GM12878 (cell line): Measurements from ENCODE around the gene TEKT2. TPM values are rescaled to one million over a fixed set of nuclear protein-coding genes. Genes with fewer than 3 reads are reported as not detected.

Source experiments
- ATAC-seq: fragments of 200-7000 bp; cut with Tn5 transposase; 3 replicates; pipeline ENCODE4 v1.9.1; 2020; ENCODE audit warnings: mild to moderate bottlenecking, moderate library complexity
- BruUV-seq: library from RNA; stranded (reverse); fragments of 400-500 nt; replicated peaks from 2 replicates; lab custom pipeline; 2021; lab: Mats Ljungman, UMichigan
- CTCF ChIA-PET: fragments of 300-600 bp; sonication (Branson Sonifier 250); formaldehyde crosslinking; extraction: SDS; loops from one replicate; lab custom pipeline; 2021; ENCODE audit warnings: inconsistent platforms; lab: Yijun Ruan, JAX
- POLR2A ChIA-PET: fragments of 350-600 bp; formaldehyde crosslinking; extraction: SDS; loops from one replicate; lab custom pipeline; 2021; ENCODE audit warnings: inconsistent platforms; lab: Charles Lee
- RAD21 ChIA-PET: fragments of 300-600 bp; sonication (Branson Sonifier 250); formaldehyde crosslinking; loops from one replicate; lab custom pipeline; 2023; ENCODE audit warnings: antibody characterized with exemption; ENCODE audit not compliant: unreplicated experiment; lab: Charles Lee
- SMC1A ChIA-PET: fragments of 300-600 bp; sonication (Branson Sonifier 250); formaldehyde crosslinking; loops from one replicate; lab custom pipeline; 2023; ENCODE audit not compliant: unreplicated experiment, uncharacterized antibody; lab: Charles Lee
- DNase-seq: peaks from one replicate; pipeline ENCODE4 v3.0.0-alpha.2; 2011; ENCODE audit warnings: low read depth, low spot score
- FAIRE-seq: peaks from 3 replicates; lab custom pipeline; 2011; peaks lifted over from hg19 to GRCh38; lab: Jason Lieb, UNC
- H2AFZ ChIP-seq: 2 replicates; pipeline ENCODE4 v1.6.0; 2011; ENCODE audit warnings: low read depth, low read length, control low read depth; ENCODE audit not compliant: control insufficient read depth
- H3K27ac ChIP-seq: 2 replicates; pipeline ENCODE4 v1.5.1; 2011; ENCODE audit warnings: control low read depth; ENCODE audit not compliant: control insufficient read depth, insufficient read depth
- H3K27me3 ChIP-seq, 2 experiments: replicated peaks in 1 of 2; 2 replicates each; pipeline versions ENCODE4 v1.6.0 to v1.6.1; 2011; ENCODE audit warnings: low read length in 1 of 2; ENCODE audit not compliant: control insufficient read depth in 2 of 2, insufficient read depth in 2 of 2
- H3K36me3 ChIP-seq, 2 experiments: 2 replicates each; pipeline ENCODE4 v1.5.1; 2011; ENCODE audit warnings: low read length in 1 of 2; ENCODE audit not compliant: control insufficient read depth in 2 of 2, insufficient read depth in 2 of 2
- H3K4me1 ChIP-seq: 2 replicates; pipeline ENCODE4 v1.6.1; 2011; ENCODE audit warnings: mild to moderate bottlenecking, low read length, moderate library complexity, mixed read lengths; ENCODE audit not compliant: control insufficient read depth, insufficient read depth
- H3K4me2 ChIP-seq: 2 replicates; pipeline ENCODE4 v1.6.0; 2011; ENCODE audit warnings: control low read depth; ENCODE audit not compliant: control insufficient read depth, insufficient read depth
- H3K4me3 ChIP-seq: fragments of 200-600 bp; sonication (generic); 2 replicates; pipeline ENCODE4 v1.5.1; 2016
- H3K79me2 ChIP-seq: 2 replicates; pipeline ENCODE4 v1.6.0; 2011; ENCODE audit warnings: low read length; ENCODE audit not compliant: control insufficient read depth, insufficient read depth
- H3K9ac ChIP-seq: 2 replicates; pipeline ENCODE4 v1.8.0; 2011; ENCODE audit warnings: low read length, control low read depth, mixed read lengths; ENCODE audit not compliant: control insufficient read depth, insufficient read depth
- H3K9me3 ChIP-seq: replicated peaks from 3 replicates; pipeline ENCODE4 v1.5.1; 2011; ENCODE audit warnings: mild to moderate bottlenecking, low read length; ENCODE audit not compliant: control insufficient read depth, insufficient read depth
- H4K20me1 ChIP-seq: 2 replicates; pipeline ENCODE4 v1.6.0; 2011; ENCODE audit not compliant: control insufficient read depth, insufficient read depth
- ATF7 ChIP-seq: fragments of 450-650 bp; IDR thresholded peaks from 2 replicates; pipeline ENCODE4 v1.6.1; 2016; ENCODE audit warnings: low read depth, mild to moderate bottlenecking
- CBX5 ChIP-seq: sonication (generic); IDR thresholded peaks from 2 replicates; pipeline ENCODE4 v1.6.1; 2016; ENCODE audit warnings: low read depth, moderate library complexity, mild to moderate bottlenecking, inconsistent platforms
- GABPA ChIP-seq: IDR thresholded peaks from 2 replicates; pipeline ENCODE4 v1.6.1; 2014; ENCODE audit warnings: antibody characterized with exemption, low read depth, mild to moderate bottlenecking, inconsistent platforms
- ZBED1 ChIP-seq: IDR thresholded peaks from 2 replicates; pipeline ENCODE4 v1.6.1; 2016; ENCODE audit warnings: borderline replicate concordance
- ZNF687 ChIP-seq: fragments of 450-650 bp; IDR thresholded peaks from 2 replicates; pipeline ENCODE4 v1.6.1; 2017; ENCODE audit warnings: mild to moderate bottlenecking, moderate library complexity
- in situ Hi-C: fragments of 300-500 bp; cut with MboI; formaldehyde crosslinking; loops from 9 replicates; pipeline ENCODE4 v1.14.3; 2018; ENCODE audit warnings: mixed read lengths
- intact Hi-C: fragments of 100-400 bp; cut with micrococcal nuclease; formaldehyde crosslinking; loops from one replicate; pipeline ENCODE4 v1.14.2; 2022; ENCODE audit not compliant: unreplicated experiment
- polyA plus RNA-seq, 11 experiments: library from polyadenylated mRNA; depleted of rRNA in 4 of 11; unstranded in 6 of 11; stranded (reverse) in 5 of 11; fragments of >200 nt; fragmentation: Nextera tagmentation in 4 of 11; fragmentation: Illumina TruSeq in 1 of 11; extraction: Ambion mirVana in 4 of 11; extraction: Trizol in 1 of 11; gene quantifications; 1 replicate in 1 of 11; 2 replicates in 10 of 11; pipeline versions ENCODE4 v1.2.1 to v1.2.3, GENCODE V29; 2011 to 2016; ENCODE audit warnings: inconsistent platforms in 2 of 11, missing spikeins in 2 of 11, low read depth in 1 of 11
- total RNA-seq, 4 experiments: library from RNA; depleted of rRNA in 3 of 4; stranded (reverse); fragments of >200 nt in 3 of 4; fragmentation: Illumina TruSeq in 1 of 4; extraction: Trizol in 1 of 4; gene quantifications; 2 replicates each; pipeline versions ENCODE4 v1.2.1 to v1.2.3, GENCODE V29; 2013 to 2021

The TEKT2 gene
- total and polyA plus RNA-seq, 10 of the 15 experiments (the other 5 are each of a cell fraction or from before 2014, with no cell fraction given) = 0.07 to 0.13 TPM; not detected in 8

DNA sequence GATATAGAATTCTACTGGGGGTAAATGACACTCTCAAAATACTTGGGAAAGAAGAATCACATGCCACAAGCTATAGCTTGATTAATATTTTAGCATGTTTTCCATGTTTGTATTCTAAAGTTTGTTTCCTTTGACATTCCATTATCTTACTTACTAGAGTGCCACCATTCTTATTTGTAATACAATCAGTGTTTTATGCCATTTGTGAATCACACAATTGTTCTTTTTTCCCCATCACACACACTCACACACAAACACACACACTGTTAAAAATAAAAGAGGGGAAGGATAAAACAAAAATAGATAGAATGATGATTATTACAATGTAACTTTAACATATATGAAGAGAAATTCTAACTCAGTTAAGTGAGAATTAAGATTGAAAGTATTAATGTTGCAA lies 16.0 kb upstream of the TEKT2 start:
- in situ Hi-C loops = no loop called here

More for the DNA sequence above, 16.0 kb upstream of the TEKT2 start:
- Histone ChIP-seq H3K4me1 (no peaks in the 10 kb centered on the region), H3K4me3 (no peak overlapping the region), H4K20me1 (no peaks in the 10 kb centered on the region), H3K9ac (no peak overlapping the region), H3K4me2 (no peak overlapping the region), H2AFZ (no peak overlapping the region), H3K36me3 (no peaks in the 10 kb centered on the region), H3K9me3 (no peaks in the 10 kb centered on the region), H3K79me2 (no peaks in the 10 kb centered on the region), H3K27me3 (no peaks in the 10 kb centered on the region), H3K27ac (no peak overlapping the region)
- BruUV-seq = no TSS peak
- ChIA-PET SMC1A (interaction anchor here (0.6 kb wide), 1 partner anchor 14 kb away, joined by 3 read pairs; no protein-coding TSS in a partner anchor), CTCF (no interaction called here), POLR2A (no interaction called here), RAD21 (interaction anchor here (1.0 kb wide), 1 partner anchor 12 kb away, joined by 3 read pairs; no protein-coding TSS in a partner anchor)
- DNase-seq = no peak
- TF ChIP-seq ZNF687 (no peak), ZBED1 (no peak), GABPA (no peak), ATF7 (no peak), CBX5 (no peak)
- no peak for ATAC-seq
- intact Hi-C loops = no loop called here
- FAIRE-seq = no peak
